Activated CD4-positive, alpha-beta T cell treated with anti-CD3 and anti-CD28 coated beads for 24 hours (primary cell): ENCODE data around the gene PHETA2.
"Not testable (repeated sequence)": the region's sequence is repeated elsewhere in the genome, so short reads cannot be mapped to it uniquely, and the experiment has no call there.

Experiments
- DNase-seq, 2 donors: peaks; one replicate each; pipeline ENCODE4 v3.0.0-alpha.2; 2020; ENCODE audit warnings: low read depth in 2 of 2

The PHETA2 gene

DNA sequence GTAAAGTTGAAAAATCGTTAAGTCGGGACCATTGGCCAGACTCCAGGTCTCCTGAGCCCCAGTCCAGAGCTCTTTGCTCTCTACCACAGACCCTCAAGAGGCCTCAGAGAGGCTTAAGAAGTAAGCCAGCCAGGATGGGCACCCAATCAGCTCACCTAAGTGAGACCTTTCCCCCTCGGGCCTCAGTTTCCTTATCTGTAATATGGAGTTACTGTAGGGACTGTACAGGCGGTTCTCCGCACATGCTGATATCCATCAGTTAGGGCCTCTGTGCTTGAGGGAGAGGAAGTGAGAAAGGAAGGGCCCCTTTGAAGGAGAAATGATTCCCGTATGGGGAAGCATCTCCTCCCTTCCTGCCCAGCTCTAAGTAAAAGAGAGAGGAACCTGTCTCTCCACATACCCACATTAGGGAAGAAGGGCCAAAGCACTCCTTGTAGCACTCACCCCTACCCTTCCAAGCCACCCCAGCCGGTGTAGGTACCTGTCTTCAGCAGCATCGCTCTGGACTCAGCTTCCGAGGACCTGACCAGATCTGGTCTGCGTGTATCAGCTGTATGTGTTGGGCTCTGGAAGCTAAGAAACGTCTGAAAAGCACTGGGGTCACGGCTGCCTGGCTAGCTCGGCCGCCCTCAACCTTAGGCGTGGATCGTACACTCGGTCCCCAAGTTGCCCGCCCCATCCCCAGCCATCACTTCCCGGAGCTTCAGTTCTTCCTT is 4.1 kb upstream of the PHETA2 start:
- DNase-seq: peak in 1 of 2 donors; percentile 10

DNA sequence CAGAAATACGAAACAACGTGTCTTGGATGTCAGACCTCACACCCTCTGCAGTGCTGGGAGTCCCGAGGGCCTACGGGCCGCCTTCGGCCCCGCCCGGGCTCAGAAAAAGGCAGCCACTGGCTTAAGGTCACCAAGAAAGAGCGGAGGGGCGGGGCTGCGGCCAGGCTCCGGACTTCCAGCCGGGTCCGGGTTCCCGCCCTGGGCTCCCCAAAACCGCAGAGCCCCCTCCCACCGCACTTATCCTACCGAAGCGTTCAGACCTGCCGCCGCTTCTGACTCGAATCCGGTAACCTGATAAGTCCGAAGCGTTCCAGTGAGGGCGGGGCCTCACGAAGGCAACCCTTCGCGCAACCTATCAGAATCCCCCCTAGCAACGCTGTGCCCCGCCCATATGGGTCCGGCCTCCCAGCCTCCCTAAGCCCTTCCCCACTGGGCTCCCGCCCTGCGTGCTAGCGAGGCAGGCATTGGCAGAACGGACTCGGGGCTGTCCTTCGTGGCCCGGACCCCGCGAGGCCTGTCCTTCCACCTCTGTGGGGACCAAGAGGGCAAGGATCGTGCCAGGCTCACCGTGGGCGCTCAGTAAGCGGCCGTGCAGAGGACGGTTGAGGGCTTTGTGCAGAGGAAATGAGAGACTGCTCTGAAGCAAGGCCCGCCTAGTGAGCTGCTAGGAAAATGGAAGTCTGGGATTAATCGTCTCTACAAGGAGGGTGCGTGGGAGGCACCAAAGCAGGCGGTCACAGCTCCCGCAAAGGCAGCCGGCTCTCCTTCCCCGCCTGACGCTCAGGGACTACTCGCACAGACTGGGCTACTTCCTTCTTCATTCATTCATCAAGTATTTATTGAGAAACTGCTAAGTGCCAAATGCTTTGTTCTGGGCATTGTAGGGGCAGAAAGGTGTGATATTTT is 3.3 kb upstream of the PHETA2 start, which contains the start of gene NAGA:
Gene NAGA, minus strand, starts transcription at position 296 of the 906 bp plus-strand sequence. CDS start 515 bp downstream, outside the sequence.
- DNase-seq: peak; percentile 81 to 86

DNA sequence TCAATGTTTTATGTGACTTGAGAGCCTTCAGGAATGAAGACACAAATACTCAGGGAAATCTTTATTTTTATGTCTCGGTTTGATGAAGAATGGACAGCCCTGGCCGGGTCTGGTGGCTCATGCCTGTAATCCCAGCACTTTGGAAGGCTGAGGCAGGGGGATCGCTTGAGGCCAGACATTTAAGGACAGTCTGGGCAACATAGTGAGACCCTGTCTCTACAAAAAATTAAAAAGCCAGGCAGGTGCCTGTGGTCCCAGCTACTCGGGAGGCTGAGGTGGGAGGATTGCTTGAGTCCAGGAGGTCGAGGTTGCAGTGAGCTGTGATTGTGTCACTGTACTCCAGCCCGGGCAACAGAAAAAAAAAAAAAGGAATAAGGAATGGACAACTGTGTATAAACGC is 2.5 kb upstream of the PHETA2 start:
- DNase-seq: not testable (repeated sequence)

DNA sequence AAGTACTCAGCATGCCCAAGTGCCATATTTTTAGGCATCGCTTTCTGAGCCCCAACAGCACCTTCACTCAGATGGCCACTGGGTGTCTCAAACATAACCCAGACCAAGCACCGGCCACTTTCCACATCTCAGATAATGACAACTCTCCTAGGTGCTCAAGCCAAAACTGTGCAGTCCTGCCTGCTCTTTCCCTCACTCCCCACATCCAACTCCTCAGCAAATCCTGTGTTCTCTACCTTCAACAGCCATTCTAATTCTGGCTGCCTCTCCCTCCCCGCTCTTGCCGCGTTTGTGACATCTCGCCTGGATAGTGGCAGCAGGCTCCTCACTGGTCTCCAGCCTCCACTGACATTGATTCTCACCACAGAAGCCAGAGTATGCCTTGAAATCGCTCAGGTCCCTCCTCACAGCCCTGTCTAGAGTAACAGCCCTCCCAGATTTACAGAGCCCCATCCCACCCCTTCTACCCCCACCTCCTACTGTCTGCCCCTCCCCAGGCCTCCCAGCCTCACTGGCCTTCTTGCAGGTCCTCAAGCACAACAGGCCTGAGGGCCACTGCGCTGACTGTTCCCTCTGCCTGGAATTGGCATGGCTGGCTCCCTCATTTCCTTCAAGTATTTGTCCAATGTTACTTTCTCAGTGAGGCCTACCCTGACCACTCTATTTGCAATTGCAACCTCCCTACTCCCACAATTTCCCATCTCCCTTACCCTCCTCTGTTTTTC is 1.3 kb upstream of the PHETA2 start:
- DNase-seq: no peak

GRCh38 chr22:42073621-42074041 is 417 bp upstream of the PHETA2 start:
- DNase-seq: no peak

GRCh38 chr22:42074846-42075676 is 1.0 kb downstream of the PHETA2 start:
- no peak for DNase-seq

GRCh38 chr22:42076764-42077485 is 2.9 kb downstream of the PHETA2 start:
- no peak for DNase-seq

- no peak for DNase-seq
These were observed 3.6 kb downstream of the PHETA2 start for GRCh38 chr22:42077486-42078125.

DNA sequence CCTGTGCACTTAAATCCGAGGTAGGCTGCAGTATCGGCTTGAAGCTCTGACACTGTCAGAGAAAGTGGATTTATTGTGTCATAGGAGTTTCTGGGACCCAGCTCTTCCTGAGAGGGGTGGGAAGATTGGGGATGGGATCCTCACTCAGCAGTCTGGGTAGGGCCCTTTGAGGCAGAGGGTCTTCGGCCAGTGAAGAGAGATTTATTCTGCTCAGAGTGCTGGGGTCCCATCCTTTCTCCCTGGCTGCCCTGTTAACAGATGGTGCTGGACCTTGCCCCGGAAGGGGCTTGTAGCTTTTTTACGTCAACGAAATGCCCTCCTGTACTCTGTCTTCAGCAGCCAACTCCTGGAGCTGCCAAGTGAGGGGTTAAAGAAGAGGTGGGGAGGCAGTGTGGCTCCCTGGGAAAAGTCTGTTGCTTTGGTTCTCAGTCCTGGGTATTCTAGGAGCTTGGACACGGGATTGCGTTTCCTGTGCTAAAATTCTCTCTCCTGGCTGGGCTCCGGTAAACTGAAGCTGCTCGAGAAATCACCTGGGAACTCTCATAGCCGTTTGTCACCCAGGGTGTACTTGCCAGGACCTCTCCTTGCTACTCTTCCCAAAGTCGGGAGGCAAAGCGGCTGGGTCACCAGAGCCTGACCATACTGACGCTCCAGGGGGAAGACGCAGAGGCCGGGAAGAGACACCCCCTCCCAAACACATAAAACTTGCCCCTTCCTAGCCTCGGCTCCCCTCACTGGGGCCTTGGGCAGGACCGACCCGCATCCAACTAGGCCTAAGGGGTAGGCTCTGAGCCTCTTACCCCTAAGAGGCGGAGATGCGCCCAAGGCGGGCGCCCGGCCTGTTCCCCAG is 4.6 kb downstream of the PHETA2 start:
- no peak for DNase-seq

DNA sequence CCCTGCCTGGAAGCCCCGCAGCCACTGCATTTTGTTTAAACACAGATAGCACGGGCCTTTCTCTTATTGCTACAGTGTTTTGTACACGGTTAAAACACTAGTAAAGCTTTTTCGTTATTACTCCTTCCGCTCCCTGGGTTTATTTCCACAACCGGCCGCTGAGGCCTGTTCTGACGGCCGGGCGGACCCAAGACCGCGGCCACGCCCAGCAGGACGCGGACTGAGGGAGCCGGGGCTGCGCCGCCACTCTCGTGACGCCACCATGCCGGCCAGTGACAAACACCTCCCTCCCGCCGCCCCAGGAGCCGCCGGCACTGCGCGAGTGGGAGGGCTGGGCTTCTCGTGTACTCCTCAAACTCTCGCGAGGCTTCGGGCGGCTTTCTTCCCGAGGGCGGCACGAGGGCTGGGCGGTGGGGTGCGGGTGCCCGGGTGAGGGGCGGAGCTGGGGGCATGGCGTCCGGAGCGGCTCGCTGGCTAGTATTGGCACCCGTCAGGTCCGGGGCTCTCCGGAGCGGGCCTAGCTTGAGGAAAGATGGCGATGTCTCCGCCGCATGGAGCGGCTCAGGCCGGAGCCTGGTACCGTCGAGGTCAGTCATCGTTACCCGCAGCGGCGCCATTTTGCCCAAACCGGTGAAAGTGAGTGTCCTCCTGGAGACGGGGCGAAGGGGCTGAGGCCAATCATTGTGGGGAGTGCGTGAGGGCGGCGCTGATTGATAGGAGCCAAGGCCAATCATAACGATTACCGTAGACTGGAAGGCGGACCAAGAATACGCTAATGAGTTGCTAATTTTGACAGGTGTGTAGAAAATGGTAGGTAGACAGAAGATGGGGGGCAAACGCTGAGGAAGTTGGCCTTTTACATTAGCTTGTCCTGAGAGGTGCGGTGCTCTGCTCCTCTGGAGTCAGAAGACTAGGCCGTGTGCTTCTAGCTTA is 5.5 kb downstream of the PHETA2 start, which contains the start of gene SMDT1:
Gene SMDT1, plus strand, starts transcription at position 382 of the 933 bp plus-strand sequence. Its CDS starts 69 bp downstream, at position 451.
- peak; percentile 96 to 97 for DNase-seq

- no peak for DNase-seq
These were observed 6.2 kb downstream of the PHETA2 start for GRCh38 chr22:42080287-42080686.

- DNase-seq: no peak
These were observed 9.1 kb downstream of the PHETA2 start for GRCh38 chr22:42083119-42083518.

- no peak for DNase-seq
These were observed 10.8 kb downstream of the PHETA2 start for GRCh38 chr22:42084874-42085273.

DNA sequence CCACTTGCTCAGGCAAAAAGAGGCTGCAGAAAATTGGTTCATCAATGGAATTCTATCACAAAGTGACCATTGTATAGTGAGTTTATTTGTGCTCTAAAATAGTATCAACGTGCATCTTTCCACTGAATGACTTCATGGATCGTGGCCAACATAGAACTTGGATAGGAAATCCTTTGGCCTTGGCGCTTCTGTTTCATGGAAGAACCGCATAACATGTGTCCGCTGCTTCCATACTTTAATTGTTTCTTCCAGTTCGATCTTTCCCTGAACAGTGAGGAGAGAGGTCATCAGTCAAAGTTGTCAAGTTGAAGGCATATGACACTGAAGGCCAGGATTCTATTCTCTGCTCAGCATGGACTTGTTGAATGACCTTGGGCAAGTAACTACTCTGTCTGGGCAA is 12.0 kb downstream of the PHETA2 start:
- DNase-seq: no peak

GRCh38 chr22:42090596-42091454 is 16.8 kb downstream of the PHETA2 start, which contains the start of gene NDUFA6:
Gene NDUFA6 (minus strand): TSS chr22:42090772. CDS start chr22:42090744, 28 bp downstream.
- peak; percentile 95 to 97 for DNase-seq

- no peak for DNase-seq
These were observed 17.4 kb downstream of the PHETA2 start for GRCh38 chr22:42091455-42091782.

DNA sequence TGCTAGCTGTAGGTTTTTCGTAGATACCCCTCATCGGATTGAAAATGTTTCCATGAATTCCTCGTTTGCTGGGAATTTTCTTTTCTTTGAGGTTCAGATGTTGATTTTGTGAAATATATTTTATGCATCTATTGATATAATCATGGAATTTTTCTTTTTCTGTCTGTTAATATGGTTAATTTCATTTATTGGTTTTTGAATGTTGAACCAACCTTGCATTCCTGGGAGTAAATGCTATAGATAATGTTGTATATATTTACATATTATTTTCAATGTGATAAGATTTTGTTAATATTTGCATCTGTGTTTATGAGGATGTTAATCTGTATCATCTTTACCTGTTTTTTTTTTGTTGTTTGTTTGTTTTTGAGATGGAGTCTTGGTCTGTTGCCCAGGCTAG is 27.2 kb downstream of the PHETA2 start:
- no peak for DNase-seq
